Measurements from ENCODE around the gene FAM234A. TPM values are rescaled to one million over a fixed set of nuclear protein-coding genes. Genes with fewer than 3 reads are reported as not detected.

Gene FAM234A
- polyA plus RNA-seq, 3 donors from 2014 or later, result 19.3 to 56.6 (median 24.4) TPM

DNA sequence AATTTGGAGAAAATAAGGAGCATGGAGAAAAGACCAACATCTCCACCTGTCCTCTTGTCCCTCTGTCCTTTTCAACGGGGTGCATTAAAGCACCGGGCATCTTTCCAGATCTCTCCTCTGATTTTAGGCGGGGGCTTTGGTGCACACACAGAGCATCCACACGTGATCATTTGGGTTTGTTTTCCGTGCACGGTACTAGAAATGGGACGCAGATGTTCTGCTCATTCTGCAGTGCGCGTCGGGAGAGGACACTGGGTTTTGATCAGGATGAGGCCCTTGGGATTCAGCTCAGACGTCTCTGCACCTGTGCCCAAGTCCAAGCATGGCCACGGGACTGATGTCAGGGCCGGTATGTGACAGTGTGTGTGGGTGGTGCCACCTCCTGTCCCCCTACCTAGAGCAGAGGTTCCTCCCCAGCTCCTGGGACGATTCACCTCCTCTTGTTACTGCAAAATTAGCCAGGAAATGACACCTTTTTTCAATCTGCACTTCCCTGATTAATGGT lies 80.2 kb downstream of the FAM234A start:
- H3K9me3 Mint-ChIP-seq, result no peaks in the 10 kb centered on the region
- peak overlapping the region; percentile 31 to 86 (median 80) for H3K27ac Mint-ChIP-seq
- peaks cover 76% of the 10 kb centered on the region in 2 donors for H3K4me1 Mint-ChIP-seq

More for the DNA sequence above, 80.2 kb downstream of the FAM234A start:
- H3K27me3 Mint-ChIP-seq (ENCODE audit: low read depth in 3 of 3), result peaks cover 7 to 9% (median 9%) of the 10 kb centered on the region in 3 donors
- peaks cover 6 to 41% (median 9%) of the 10 kb centered on the region in 3 donors for H3K36me3 Mint-ChIP-seq
- DNase-seq, result no peak
- peak overlapping the region in 4 of 5 donors; percentile 12 to 38 (median 27) for H3K4me3 Mint-ChIP-seq

Other genes with a start within 250 kb of the FAM234A start
- gene POLR3K, start 181.2 kb upstream of the FAM234A start, polyA plus RNA-seq, result 10 to 100 TPM; 26.9 to 40.7 (median 34.6) TPM
- gene SNRNP25, start 181.0 kb upstream of the FAM234A start, polyA plus RNA-seq, result 10 to 100 TPM; 22.0 to 51.1 (median 30.7) TPM
- under 1 TPM in 1 of 3 donors, not detected in 2; 0.24 TPM for gene RHBDF1, start 162.2 kb upstream of the FAM234A start, polyA plus RNA-seq
- gene MPG, start 156.6 kb upstream of the FAM234A start, polyA plus RNA-seq, result 100 to 1,000 TPM in 2 of 3 donors, 10 to 100 TPM in 1; 96.0 to 134 (median 106) TPM
- gene NPRL3, start 96.1 kb upstream of the FAM234A start, polyA plus RNA-seq, result 10 to 100 TPM; 13.3 to 28.6 (median 27.0) TPM
- not detected for gene HBZ, start 82.2 kb upstream of the FAM234A start, polyA plus RNA-seq
- 1 to 10 TPM in 1 of 3 donors, not detected in 2; 2.5 TPM for gene HBM, start 68.8 kb upstream of the FAM234A start, polyA plus RNA-seq
- 100 to 1,000 TPM; 202 to 797 (median 725) TPM for gene HBA2, start 61.9 kb upstream of the FAM234A start, polyA plus RNA-seq
- gene HBA1, start 58.1 kb upstream of the FAM234A start, polyA plus RNA-seq, result 100 to 1,000 TPM in 2 of 3 donors, 10 to 100 TPM in 1; 70.7 to 207 (median 119) TPM
- gene HBQ1, start 54.4 kb upstream of the FAM234A start, polyA plus RNA-seq, result 10 to 100 TPM in 1 of 3 donors, 1 to 10 TPM in 2; 4.9 to 10.3 (median 8.9) TPM
- 10 to 100 TPM in 2 of 3 donors, 1 to 10 TPM in 1; 4.5 to 15.0 (median 10.4) TPM for gene LUC7L, start 5.4 kb upstream of the FAM234A start, polyA plus RNA-seq
- gene RGS11, start 41.1 kb downstream of the FAM234A start, polyA plus RNA-seq, result not detected
- gene ARHGDIG, start 45.8 kb downstream of the FAM234A start, polyA plus RNA-seq, result not detected
- not detected for gene PDIA2, start 48.3 kb downstream of the FAM234A start, polyA plus RNA-seq
- gene AXIN1, start 117.9 kb downstream of the FAM234A start, polyA plus RNA-seq, result 10 to 100 TPM in 1 of 3 donors, 1 to 10 TPM in 2; 1.9 to 12.5 (median 5.2) TPM
- gene MRPL28, start 135.7 kb downstream of the FAM234A start, polyA plus RNA-seq, result 100 to 1,000 TPM in 2 of 3 donors, 10 to 100 TPM in 1; 98.6 to 139 (median 106) TPM
- 10 to 100 TPM; 16.0 to 35.9 (median 23.7) TPM for gene PGAP6, start 147.2 kb downstream of the FAM234A start, polyA plus RNA-seq
- 10 to 100 TPM; 30.4 to 53.7 (median 36.5) TPM for gene NME4, start 162.4 kb downstream of the FAM234A start, polyA plus RNA-seq
- gene DECR2, start 167.1 kb downstream of the FAM234A start, polyA plus RNA-seq, result 10 to 100 TPM in 1 of 3 donors, 1 to 10 TPM in 2; 3.6 to 12.9 (median 5.4) TPM
- gene RAB11FIP3, start 190.8 kb downstream of the FAM234A start, polyA plus RNA-seq, result 1 to 10 TPM in 2 of 3 donors, under 1 TPM in 1; 0.04 to 3.7 (median 1.8) TPM

Measured in immature natural killer cell (primary cell).